Measurements from ENCODE around the gene CMTM4.

The CMTM4 gene

DNA sequence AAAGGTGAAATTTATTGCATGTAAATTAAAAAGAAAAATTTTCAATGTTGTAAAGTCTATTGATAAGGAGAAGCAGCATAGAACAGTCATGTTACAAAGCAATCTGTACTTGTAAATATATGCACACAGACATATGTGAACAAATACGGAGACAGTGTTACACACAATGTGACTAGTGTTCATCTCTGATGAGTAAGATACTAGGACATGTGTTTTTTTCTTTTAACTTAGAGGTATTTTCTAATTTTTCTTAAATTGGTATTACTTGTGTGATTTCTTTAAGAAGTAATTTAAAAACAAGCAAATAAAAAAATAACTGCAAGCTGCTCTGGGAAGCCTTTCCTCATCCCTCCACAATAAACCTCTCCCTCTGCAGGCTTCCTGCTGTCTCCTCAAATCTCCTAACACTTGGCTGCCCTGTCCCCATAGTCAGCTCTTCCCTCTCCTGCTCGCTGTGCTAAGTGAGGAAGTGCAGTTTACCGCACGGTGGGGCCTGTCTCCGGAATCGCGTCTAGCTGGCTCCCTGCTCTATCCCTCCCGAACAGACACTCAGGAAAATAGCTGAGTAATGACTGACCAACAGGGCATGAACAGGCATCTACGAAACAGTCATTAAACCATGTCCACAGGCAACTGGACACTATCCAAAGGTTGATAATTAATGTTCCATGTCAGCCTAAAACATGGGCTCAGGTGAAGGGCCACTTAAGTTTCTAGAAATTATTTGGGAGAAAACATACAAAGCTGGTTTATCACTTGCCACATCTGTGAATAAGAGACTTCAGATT lies 35.9 kb downstream of the CMTM4 start:
- H3K36me3 ChIP-seq: no peaks in the 10 kb centered on the region
- H3K27ac ChIP-seq: peak overlapping the region; percentile 2; the same call in 1 of the 2 replicates
- H3K4me3 ChIP-seq (ENCODE audit: low read depth, low read length): no peak overlapping the region
- TF ChIP-seq, protein P1, sequence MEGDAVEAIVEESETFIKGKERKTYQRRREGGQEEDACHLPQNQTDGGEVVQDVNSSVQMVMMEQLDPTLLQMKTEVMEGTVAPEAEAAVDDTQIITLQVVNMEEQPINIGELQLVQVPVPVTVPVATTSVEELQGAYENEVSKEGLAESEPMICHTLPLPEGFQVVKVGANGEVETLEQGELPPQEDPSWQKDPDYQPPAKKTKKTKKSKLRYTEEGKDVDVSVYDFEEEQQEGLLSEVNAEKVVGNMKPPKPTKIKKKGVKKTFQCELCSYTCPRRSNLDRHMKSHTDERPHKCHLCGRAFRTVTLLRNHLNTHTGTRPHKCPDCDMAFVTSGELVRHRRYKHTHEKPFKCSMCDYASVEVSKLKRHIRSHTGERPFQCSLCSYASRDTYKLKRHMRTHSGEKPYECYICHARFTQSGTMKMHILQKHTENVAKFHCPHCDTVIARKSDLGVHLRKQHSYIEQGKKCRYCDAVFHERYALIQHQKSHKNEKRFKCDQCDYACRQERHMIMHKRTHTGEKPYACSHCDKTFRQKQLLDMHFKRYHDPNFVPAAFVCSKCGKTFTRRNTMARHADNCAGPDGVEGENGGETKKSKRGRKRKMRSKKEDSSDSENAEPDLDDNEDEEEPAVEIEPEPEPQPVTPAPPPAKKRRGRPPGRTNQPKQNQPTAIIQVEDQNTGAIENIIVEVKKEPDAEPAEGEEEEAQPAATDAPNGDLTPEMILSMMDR (IDR thresholded peaks at IDR 0.05; ENCODE audit: low read depth, low read length): peak; percentile 49
- H3K27me3 ChIP-seq (ENCODE audit: insufficient read depth, low read depth, severe bottlenecking): no peaks in the 10 kb centered on the region
- peak; percentile 73 for DNase-seq
- no peaks in the 10 kb centered on the region for H3K9me3 ChIP-seq (ENCODE audit: severe bottlenecking)

DNA sequence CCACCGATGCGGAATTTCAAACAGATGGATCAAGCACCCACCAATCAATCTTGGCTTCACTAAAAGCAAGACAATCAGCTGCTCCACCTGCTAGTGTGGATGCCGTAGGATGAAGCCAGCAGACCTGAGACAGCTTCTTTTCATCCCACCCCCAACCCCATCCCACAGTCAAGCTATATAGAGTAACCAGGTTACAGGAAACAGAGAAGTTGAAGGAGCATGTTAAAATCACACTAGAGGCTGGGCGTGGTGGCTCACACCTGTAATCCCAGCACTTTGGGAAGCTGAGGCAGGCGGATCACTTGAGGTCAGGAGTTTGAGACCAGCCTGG lies 37.7 kb downstream of the CMTM4 start:
- no peak for DNase-seq
- Histone ChIP-seq H3K27ac (no peak overlapping the region), H3K4me3 (ENCODE audit: low read depth, low read length) (no peak overlapping the region), H3K27me3 (ENCODE audit: insufficient read depth, low read depth, severe bottlenecking) (no peaks in the 10 kb centered on the region), H3K9me3 (ENCODE audit: severe bottlenecking) (no peaks in the 10 kb centered on the region), H3K36me3 (no peaks in the 10 kb centered on the region)
- TF ChIP-seq, protein P1 (IDR thresholded peaks at IDR 0.05; ENCODE audit: low read depth, low read length): no peak

DNA sequence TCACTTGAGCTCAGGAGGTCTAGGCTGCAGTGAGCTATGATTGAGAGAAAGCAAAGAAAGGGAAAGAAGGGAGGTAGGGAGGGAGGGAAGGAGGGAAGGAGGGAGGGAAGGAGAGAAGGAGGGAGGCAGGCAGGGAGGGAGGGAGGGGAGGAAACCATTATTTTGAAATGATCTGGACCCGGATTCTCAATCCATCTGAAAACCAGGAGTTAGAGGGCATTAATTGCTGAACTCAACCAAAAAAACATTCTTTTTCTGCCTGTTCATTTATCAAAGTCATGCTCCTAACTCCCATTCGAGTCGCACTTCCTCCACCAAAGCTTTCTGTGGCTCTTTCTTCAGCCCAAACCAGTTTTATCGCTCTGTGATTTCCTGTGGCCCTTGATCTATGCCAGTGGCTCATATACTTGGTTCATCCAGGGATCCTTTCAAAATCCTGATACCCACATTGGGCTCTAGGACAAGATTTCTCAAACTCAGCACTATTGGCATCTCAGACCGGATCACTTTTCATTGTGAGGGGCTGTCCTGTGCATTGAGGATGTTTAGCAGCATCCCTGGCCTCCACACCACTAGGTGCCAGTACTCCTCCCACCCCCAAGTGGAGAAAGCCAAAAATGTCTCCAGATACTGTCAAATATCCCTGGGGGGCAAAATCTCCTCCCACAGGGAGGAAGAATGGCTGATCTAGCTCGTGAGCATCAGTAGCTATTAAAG lies 38.2 kb downstream of the CMTM4 start:
- Histone ChIP-seq H3K36me3 (no peaks in the 10 kb centered on the region), H3K4me3 (ENCODE audit: low read depth, low read length) (no peak overlapping the region), H3K27me3 (ENCODE audit: insufficient read depth, low read depth, severe bottlenecking) (no peaks in the 10 kb centered on the region), H3K9me3 (ENCODE audit: severe bottlenecking) (no peaks in the 10 kb centered on the region), H3K27ac (no peak overlapping the region)
- no peak for DNase-seq
- TF ChIP-seq, protein P1 (IDR thresholded peaks at IDR 0.05; ENCODE audit: low read depth, low read length): no peak

DNA sequence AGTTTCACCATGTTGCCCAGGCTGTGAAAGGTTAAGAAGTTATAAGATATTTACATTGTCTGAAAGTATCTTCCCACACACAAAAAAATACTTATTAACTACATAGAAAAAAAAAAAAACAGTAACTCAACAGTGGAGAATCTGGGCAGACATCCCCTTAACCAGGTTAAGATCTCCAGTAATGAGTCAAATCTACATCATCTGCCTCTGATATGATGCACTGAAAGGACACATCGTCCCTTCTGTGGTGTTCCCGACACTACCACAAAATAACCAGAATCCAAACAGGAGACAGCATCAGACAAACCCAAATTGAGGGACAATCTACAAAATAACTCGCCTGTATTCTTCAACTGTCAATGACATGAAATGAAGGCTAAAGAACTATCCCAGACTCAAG lies 40.0 kb downstream of the CMTM4 start:
- Histone ChIP-seq H3K27me3 (ENCODE audit: insufficient read depth, low read depth, severe bottlenecking) (no peaks in the 10 kb centered on the region), H3K36me3 (no peaks in the 10 kb centered on the region), H3K27ac (no peak overlapping the region), H3K9me3 (ENCODE audit: severe bottlenecking) (no peaks in the 10 kb centered on the region), H3K4me3 (ENCODE audit: low read depth, low read length) (no peak overlapping the region)
- DNase-seq: no peak
- TF ChIP-seq, protein P1 (IDR thresholded peaks at IDR 0.05; ENCODE audit: low read depth, low read length): no peak

DNA sequence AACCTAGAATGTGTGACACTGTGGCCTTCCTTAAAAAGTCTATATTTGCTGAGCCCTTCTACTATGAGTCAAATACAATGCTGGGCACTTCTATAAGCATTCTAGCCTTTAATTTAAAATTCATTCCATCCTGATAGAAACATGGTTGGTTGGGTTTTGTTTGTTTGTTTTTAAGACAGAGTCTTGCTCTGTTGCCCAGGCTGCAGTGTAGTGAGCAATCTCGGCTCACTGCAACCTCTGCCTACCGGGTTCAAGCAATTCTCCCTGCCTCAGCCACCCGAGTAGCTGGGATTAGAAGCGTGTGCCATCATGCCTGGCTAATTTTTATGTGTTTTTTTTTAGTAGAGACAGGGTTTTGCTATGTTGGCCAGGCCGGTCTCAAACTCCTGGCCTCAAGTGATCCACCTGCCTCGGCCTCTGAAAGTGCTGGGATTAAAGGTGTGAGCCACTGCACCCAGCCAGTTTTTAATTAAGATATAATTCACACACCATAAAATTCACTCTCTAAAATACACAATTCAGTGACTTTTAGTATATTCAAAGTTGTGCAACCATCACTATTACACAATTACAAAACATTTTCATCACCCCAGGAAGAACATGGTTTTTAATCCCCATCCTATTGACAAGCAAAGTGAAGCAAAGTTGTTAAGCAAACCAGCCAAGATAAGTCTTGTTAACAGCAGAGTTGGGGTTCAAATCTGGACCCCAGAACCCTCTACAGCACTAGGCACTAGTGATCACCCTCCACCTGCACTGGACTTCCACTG lies 42.8 kb downstream of the CMTM4 start:
- DNase-seq: no peak
- TF ChIP-seq, protein P1 (IDR thresholded peaks at IDR 0.05; ENCODE audit: low read depth, low read length): no peak
- Histone ChIP-seq H3K27ac (no peak overlapping the region), H3K4me3 (ENCODE audit: low read depth, low read length) (no peak overlapping the region), H3K9me3 (ENCODE audit: severe bottlenecking) (no peaks in the 10 kb centered on the region), H3K36me3 (no peaks in the 10 kb centered on the region), H3K27me3 (ENCODE audit: insufficient read depth, low read depth, severe bottlenecking) (no peaks in the 10 kb centered on the region)
